GM08714 (cell line): ENCODE measurements around the gene LELP1.
"Not testable (repeated sequence)": the region's sequence is repeated elsewhere in the genome, so short reads cannot be mapped to it uniquely, and the experiment has no call there.

Experiments
- H3K4me3 ChIP-seq: fragments of 200-500 bp; sonication (Bioruptor generic); 2 replicates; pipeline ENCODE4 v1.5.1; 2014; ENCODE audit warnings: mild to moderate bottlenecking, low read length, inconsistent platforms
- ZNF274 ChIP-seq: IDR thresholded peaks from 2 replicates; pipeline ENCODE4 v1.6.1; 2012; ENCODE audit warnings: mild to moderate bottlenecking, low read depth, low read length

LELP1 gene

DNA sequence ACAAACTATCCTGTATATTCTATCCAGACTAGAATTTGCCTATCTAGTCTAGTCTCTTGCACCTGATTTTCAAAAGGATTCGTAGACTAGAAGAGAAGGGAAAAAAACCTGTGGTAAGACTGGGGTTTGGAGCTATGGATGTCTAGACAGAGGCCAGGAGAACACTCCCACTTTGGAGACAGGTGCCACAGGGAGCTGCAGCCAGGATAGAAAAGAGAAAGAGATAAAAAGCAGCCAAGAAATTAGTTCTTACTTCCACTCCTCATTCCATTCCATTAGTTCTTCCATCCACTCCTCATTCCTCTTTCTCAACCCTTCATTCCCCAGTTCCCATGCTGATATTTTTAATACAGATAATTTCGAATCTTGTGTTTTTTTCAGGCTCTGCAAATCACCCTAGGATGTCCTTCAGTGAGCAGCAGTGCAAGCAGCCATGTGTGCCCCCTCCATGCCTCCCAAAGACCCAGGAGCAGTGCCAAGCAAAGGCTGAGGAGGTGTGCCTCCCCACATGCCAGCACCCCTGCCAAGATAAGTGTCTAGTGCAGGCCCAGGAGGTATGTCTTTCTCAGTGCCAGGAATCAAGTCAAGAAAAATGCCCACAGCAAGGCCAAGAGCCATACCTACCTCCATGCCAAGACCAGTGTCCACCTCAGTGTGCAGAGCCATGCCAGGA is 14.7 kb downstream of the LELP1 start:
- no peak for TF ChIP-seq ZNF274
- H3K4me3 ChIP-seq = no peak overlapping the region

DNA sequence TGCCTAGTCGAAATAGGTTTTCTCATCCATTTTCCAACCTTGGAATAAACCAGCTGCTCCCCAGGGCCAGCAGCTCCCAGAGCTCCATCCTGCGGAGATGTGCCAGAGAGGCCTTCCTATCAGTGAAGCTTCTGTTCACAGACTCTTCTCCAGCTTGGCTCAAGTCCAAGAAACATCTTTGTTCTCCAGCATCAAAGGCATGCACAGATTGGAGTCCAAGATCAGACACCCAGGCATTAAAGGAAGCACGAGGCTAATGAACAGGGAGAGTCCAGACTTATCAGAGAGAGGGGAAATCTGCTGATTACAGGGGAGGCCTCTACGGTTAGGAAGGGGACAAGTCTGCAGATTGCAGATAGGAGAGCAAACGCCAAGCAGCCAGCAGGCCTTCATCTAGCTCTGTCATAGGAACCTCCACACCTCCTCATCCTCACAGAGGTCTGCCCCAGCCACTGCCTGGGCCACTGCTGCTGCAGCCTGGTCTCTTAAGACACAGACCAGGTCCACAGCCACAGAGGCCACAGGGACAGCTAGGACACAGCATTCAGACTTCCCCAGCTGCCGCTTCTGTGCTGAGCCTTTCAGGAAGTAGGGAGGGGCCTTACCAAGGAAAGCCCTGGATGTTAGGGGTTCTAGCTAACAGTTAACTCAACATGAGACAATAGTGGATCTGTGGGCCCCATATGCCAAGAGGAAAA is 17.5 kb downstream of the LELP1 start:
- TF ChIP-seq ZNF274 = no peak
- H3K4me3 ChIP-seq = no peak overlapping the region

DNA sequence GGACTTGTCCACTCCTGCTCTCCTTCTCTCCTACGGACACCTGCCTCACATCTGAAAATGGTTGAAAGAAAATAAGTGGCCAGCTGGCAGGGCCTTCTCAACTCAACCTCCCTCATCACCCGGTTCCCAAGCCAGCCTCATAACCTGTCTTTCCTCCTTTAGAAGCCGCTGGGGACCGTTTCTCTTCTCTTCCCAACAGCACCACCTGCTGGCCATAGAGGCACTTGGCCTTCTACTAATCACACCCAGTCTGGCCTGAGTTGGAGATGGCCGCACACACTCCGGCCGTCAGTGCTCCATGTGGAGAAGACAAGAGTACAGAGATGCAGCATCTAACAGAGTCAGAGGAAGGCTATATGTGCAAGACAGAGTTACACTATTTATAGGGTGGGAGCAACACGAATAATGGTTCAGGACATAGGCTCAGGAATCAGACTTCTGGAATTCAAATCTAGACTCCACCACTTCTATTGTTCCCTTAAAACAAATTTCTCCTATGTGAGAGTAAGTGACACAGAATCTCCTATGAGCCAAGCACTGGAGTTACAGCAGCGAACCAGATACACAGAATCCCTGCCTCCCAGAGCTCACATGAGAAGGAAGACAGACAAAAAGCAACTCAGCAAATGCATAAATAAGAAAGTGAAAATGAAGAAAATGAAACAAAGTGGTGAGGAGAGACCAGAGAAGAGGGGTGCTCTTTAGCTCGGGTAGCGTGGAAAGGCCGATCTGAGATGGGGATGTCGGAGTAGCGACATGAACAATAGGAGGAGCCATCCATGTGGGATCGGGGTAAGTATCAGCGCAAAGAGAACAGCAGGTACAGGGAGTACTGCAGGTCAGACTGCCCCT is 20.0 kb downstream of the LELP1 start:
- not testable (repeated sequence) for H3K4me3 ChIP-seq

DNA sequence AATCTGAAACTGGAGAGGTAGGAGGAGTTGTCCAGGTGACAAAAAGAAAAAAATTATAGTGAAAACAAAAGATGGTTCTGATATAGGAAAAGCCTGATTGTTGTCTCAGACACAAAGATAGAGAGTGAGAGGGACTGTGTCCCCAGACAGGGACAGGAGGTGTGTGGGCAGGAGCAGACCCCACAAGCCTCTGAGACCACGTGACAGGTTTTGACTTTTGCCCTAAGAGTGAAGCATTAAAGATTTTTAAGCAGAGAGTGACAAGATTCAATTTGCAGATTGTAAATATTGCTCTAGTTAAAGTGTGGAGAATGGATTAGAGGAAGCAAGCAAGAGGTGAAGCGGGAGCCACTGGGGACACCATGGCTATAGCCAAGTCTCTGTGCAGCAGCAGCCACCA is 24.6 kb downstream of the LELP1 start:
- no peak for TF ChIP-seq ZNF274
- H3K4me3 ChIP-seq = no peak overlapping the region

DNA sequence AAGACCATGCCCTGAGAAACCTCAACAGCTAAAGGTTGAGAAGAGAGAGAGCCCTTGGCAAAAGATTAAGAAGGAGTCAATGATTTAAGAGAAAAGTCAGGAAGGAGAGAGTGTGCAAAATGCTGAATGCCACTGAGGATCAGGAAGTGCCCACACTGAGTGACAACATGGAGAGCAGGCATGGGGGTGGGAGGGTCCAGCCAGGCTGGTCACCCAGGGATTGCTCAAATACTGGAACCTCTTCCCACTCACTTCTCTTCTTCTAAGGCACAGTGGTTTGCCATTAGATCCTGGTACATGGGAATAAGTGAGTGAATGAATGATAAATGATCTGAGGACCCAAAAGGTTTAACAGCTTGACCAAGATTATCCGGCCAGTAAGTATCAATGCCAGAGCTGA is 25.3 kb downstream of the LELP1 start:
- no peak overlapping the region for H3K4me3 ChIP-seq
- TF ChIP-seq ZNF274 = no peak

DNA sequence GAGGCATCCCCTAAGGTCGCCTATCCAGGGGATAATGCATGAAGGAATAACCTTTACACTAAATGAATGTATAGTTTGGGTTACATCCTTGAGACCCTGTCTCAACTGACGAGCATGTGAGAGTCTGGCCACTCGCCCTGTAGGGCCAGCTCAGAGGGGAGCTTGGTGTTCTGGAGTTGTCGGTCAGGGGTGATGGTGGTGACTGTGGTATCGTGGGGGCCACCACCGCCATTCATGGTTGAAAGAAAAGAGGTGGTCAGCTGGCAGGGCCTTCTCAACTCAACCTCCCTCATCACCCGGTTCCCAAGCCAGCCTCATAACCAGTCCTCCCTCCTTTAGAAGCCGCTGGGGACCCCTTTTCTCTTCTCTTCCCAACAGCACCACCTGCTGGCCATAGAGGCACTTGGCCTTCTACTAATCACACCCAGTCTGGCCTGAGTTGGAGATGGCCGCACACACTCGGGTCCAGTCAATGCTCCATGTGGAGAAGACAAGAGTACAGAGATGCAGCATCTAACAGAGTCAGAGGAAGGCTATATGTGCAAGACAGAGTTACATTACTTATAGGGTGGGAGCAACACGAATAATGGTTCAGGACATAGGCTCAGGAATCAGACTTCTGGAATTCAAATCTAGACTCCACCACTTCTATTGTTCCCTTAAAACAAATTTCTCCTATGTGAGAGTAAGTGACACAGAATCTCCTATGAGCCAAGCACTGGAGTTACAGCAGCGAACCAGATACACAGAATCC is 26.0 kb downstream of the LELP1 start:
- not testable (repeated sequence) for H3K4me3 ChIP-seq

DNA sequence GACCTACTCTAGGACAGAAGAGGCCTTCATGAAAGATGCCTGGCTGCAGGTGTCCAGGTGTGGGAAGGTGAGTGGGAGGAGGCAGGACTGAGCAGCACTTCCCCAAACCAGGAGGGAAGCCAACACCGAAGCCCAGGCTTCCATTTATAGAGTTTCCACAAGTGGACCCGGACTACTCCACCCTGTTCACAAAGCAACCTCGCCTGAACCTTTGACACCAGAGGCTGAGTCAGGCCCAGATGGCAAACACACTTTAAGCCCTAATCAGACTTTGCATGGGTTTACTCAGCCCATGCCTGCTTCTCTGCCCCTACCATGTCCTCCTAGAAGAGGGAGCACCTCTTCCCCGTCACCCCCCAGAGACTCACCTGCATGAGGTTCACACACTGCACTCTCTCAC is 28.1 kb downstream of the LELP1 start:
- TF ChIP-seq ZNF274 = no peak
- no peak overlapping the region for H3K4me3 ChIP-seq

DNA sequence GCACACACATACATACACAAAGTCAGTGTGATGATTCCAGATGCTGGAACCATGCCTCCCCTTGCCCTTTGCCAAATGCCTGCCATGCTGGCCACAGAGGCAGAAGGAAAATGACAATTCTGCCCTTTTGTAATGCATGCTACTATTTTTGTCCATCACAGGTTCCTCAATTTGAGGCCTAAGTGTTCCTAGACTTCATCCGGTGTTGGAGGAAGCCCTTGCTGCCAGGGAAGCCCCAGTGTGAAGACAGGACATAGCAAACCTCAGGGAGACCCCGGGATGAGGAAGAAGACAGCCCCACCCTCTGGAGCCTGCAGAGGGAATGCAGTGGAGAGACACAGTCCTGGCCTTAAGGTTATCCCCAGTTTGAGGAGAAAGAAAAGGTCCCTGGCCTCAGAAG is 28.6 kb downstream of the LELP1 start:
- no peak overlapping the region for H3K4me3 ChIP-seq
- TF ChIP-seq ZNF274 = no peak

DNA sequence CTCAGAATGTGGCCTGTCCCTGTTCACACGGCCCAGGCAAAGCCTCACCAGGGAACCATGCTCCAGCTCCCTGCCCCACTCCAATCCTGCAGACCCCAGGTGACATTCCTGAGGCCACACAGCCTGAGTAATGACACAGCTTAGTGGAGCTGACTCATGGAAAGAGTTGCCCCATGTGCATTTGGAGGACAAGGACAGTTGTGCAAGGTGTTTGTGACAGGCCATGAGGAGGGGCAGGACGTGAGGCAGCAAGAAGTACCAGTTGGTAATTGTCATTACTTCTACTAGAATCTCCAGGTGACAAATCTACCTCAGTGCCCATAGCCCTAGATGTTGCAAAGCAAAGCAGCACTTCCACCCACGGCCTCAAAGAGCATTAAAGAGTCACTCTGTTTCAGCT is 29.3 kb downstream of the LELP1 start:
- H3K4me3 ChIP-seq = no peak overlapping the region
- no peak for TF ChIP-seq ZNF274

DNA sequence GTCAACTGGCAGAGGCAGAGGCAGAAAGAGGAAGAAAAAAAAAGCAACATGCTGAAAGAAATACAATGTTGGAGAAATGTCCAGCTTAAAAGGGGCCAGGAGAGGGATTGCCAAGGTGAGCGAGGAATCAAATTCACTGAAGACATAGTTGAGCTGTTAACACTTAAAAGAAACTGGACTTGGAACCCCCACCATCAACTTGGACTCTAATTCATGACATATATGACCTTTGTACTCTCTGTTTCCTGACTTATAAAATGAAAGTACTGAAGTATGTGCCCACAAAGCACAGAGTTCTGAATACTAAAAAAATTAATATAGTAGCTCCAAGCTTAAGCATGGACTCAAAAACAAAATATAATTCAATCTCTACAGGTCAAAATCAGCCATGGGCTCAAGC is 30.2 kb downstream of the LELP1 start:
- H3K4me3 ChIP-seq = no peak overlapping the region
- TF ChIP-seq ZNF274 = no peak

DNA sequence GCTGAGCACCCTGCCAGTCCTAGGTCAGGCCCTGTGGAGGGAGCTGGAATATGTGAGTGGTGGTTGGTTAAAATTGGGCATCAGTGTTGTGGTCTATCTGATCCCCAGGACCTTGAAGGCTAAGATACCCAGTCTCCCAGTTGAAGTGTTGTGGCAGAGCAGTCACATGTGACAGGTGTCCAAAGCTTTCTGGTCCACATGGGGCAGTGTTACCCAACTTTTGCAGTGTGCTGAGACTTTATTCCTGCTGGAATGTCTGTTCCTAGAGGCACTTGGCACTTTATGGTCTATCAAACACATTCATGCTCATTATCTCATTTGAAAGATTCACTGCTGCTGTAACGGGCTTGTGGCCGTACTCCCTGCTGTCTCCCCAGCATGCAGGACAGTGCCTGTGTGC is 35.3 kb downstream of the LELP1 start:
- no peak overlapping the region for H3K4me3 ChIP-seq
- TF ChIP-seq ZNF274 = no peak

DNA sequence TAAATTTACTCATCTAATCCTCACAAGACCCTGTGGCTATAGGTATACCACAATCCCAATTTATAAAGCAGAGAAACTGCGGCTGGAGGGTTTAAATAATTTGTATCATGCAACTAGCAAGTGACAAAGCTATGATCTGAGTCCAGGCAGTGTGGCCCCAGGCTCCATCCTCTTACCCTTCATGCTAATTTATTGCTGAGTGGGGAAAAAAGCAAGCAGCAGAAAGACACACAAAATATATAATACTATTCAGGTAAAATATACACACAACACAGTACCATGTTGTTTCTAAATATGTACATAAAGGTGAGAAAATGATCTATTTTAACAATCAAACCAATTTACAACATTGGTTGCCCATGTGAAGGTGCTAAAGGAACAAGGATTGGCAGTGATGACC is 38.9 kb downstream of the LELP1 start:
- H3K4me3 ChIP-seq = no peak overlapping the region
- no peak for TF ChIP-seq ZNF274

DNA sequence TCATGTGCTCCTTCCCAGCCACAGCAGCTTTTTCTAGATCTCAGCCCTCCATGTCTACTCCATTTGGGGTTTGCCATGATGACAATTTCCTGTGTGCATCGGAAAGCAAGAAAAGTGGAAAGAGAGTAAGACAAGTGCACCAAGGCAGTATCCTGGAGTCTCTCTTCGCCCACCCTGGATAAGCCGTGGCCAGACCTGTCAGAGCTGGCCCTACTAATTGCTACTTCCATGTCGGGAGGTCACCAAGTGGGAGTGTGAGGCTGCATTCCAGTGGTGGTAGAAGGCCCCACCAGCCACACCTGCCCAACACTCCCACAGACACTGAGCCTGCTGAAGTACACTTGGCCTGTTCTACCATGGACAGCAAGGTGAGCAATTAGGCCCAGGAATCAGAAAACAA is 42.2 kb downstream of the LELP1 start:
- TF ChIP-seq ZNF274 = no peak
- H3K4me3 ChIP-seq = no peak overlapping the region

DNA sequence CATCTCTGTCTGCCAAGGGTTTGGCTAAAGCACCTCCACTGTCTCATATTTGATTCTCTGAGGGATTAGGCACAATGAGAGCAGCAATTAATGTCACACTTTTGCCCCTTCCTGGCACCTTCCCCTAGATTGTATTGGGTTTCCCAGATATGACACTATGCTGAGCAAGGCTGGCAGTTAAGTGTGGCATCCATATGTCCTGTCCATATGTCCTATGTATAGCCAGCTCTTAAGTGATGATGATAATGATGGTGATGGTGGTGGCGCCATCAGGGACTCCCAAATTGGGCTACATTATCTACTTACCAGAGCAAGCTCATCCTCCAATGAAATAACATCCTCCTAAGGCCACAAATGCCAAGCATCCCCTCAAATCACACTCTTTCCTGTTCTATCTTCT is 42.8 kb downstream of the LELP1 start:
- no peak overlapping the region for H3K4me3 ChIP-seq
- no peak for TF ChIP-seq ZNF274

DNA sequence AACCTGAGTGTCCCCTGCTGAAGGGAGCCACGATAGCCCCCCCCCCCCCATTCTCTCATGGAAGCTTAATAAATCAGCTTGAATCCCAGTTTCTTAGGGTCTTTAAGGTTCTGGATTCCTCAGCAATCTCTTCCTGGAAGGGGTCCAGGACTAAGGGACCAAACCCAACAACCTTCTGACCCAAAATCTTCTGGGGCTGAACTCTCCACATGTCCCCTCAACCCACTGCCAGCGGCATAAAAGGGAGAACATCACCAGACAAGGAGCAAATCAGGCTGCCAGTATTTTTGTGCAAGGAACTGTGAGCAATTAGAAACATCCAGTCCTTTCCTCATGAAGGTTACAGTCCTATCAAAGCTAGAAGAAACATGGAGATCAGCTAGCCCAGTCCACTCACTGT is 43.6 kb downstream of the LELP1 start:
- no peak for TF ChIP-seq ZNF274
- no peak overlapping the region for H3K4me3 ChIP-seq
